Measurements from ENCODE around the gene PDLIM5. TPM values are rescaled to one million over a fixed set of nuclear protein-coding genes. Genes with fewer than 3 reads are reported as not detected.

Gene PDLIM5
- polyA plus RNA-seq, 1 donor (not counting 4 experiments of a cell fraction or from before 2014, with no cell fraction given) = 112 TPM

- H4K20me1 ChIP-seq (ENCODE audit: control insufficient read depth, extremely low read depth, insufficient read depth, low read length) = no peaks in the 10 kb centered on the region
- no peak overlapping the region for H2AFZ ChIP-seq (ENCODE audit: control insufficient read depth, low read length)
- no peaks in the 10 kb centered on the region for H3K4me1 ChIP-seq (ENCODE audit: control insufficient read depth, extremely low read depth, insufficient read depth, low read length)
- no peak overlapping the region for H3K4me2 ChIP-seq (ENCODE audit: control insufficient read depth, extremely low read depth, insufficient read depth, low read depth, low read length)
- FAIRE-seq (no peak), DNase-seq (ENCODE audit: low read depth, low spot score) (no peak)
- no peak overlapping the region for H3K9ac ChIP-seq (ENCODE audit: control insufficient read depth, extremely low read depth, insufficient read depth, low read length)
- H3K27me3 ChIP-seq (ENCODE audit: control insufficient read depth, extremely low read depth, insufficient read depth, low read length) = no peaks in the 10 kb centered on the region
- no peak overlapping the region for H3K27ac ChIP-seq (ENCODE audit: control insufficient read depth, insufficient read depth, low read length)
- dilution Hi-C loops (cut with MboI; ENCODE audit: extremely low pct_ligation_motif_present, low sequenced_read_pairs) = no loop called here
- no peaks in the 10 kb centered on the region for H3K9me1 ChIP-seq (ENCODE audit: control insufficient read depth, extremely low read depth, insufficient read depth, low read length)
- H3K36me3 ChIP-seq (ENCODE audit: control insufficient read depth in 2 of 2, extremely low read depth in 1 of 2, insufficient read depth in 2 of 2, low read length in 2 of 2) = peaks cover 6 to 8% of the 10 kb centered on the region in 2 experiments
- H3K9me3 ChIP-seq (ENCODE audit: control insufficient read depth, low read depth, low read length) = no peaks in the 10 kb centered on the region
- no peaks in the 10 kb centered on the region for H3K79me2 ChIP-seq (ENCODE audit: control insufficient read depth, insufficient read depth, low read length)
- no peak overlapping the region for H3K4me3 ChIP-seq (ENCODE audit: control insufficient read depth in 2 of 3, extremely low read depth in 1 of 3, insufficient read depth in 2 of 3, low read depth in 1 of 3, low read length in 3 of 3)
- no peak for TF ChIP-seq EZH2 (IDR thresholded peaks at IDR 0.05; ENCODE audit: low read length)
- TF ChIP-seq CTCF (optimal IDR thresholded peaks at IDR 0.05 in 1 of 3, IDR thresholded peaks at IDR 0.05 in 1 of 3, conservative IDR thresholded peaks at IDR 0.05 in 1 of 3; ENCODE audit: extremely low read depth in 1 of 3, insufficient read depth in 2 of 3, low read length in 3 of 3) = no peak
These were observed 202.4 kb downstream of the PDLIM5 start for GRCh38 chr4:94653984-94654609.

GRCh38 chr4:94654714-94655113, 203.0 kb downstream of the PDLIM5 start:
- dilution Hi-C loops (cut with MboI; ENCODE audit: extremely low pct_ligation_motif_present, low sequenced_read_pairs) = no loop called here
- peaks cover 7 to 8% of the 10 kb centered on the region in 2 experiments for H3K36me3 ChIP-seq (ENCODE audit: control insufficient read depth in 2 of 2, extremely low read depth in 1 of 2, insufficient read depth in 2 of 2, low read length in 2 of 2)

More at GRCh38 chr4:94654714-94655113, 203.0 kb downstream of the PDLIM5 start:
- no peak overlapping the region for H3K9ac ChIP-seq (ENCODE audit: control insufficient read depth, extremely low read depth, insufficient read depth, low read length)
- H3K9me1 ChIP-seq (ENCODE audit: control insufficient read depth, extremely low read depth, insufficient read depth, low read length) = no peaks in the 10 kb centered on the region
- no peak overlapping the region for H2AFZ ChIP-seq (ENCODE audit: control insufficient read depth, low read length)
- no peak overlapping the region for H3K4me2 ChIP-seq (ENCODE audit: control insufficient read depth, extremely low read depth, insufficient read depth, low read depth, low read length)
- no peak for FAIRE-seq
- DNase-seq (ENCODE audit: low read depth, low spot score) = no peak
- no peaks in the 10 kb centered on the region for H3K27me3 ChIP-seq (ENCODE audit: control insufficient read depth, extremely low read depth, insufficient read depth, low read length)
- no peak overlapping the region for H3K4me3 ChIP-seq (ENCODE audit: control insufficient read depth in 2 of 3, extremely low read depth in 1 of 3, insufficient read depth in 2 of 3, low read depth in 1 of 3, low read length in 3 of 3)
- H3K9me3 ChIP-seq (ENCODE audit: control insufficient read depth, low read depth, low read length) = no peaks in the 10 kb centered on the region
- TF ChIP-seq EZH2 (IDR thresholded peaks at IDR 0.05; ENCODE audit: low read length) (no peak), CTCF (optimal IDR thresholded peaks at IDR 0.05 in 1 of 3, IDR thresholded peaks at IDR 0.05 in 1 of 3, conservative IDR thresholded peaks at IDR 0.05 in 1 of 3; ENCODE audit: extremely low read depth in 1 of 3, insufficient read depth in 2 of 3, low read length in 3 of 3) (no peak)
- no peaks in the 10 kb centered on the region for H3K4me1 ChIP-seq (ENCODE audit: control insufficient read depth, extremely low read depth, insufficient read depth, low read length)
- H3K79me2 ChIP-seq (ENCODE audit: control insufficient read depth, insufficient read depth, low read length) = no peaks in the 10 kb centered on the region
- no peaks in the 10 kb centered on the region for H4K20me1 ChIP-seq (ENCODE audit: control insufficient read depth, extremely low read depth, insufficient read depth, low read length)
- no peak overlapping the region for H3K27ac ChIP-seq (ENCODE audit: control insufficient read depth, insufficient read depth, low read length)
